SK-N-SH (cell line): Measurements from ENCODE around the gene FRZB. TPM values are rescaled to one million over a fixed set of nuclear protein-coding genes. Genes with fewer than 3 reads are reported as not detected.

ENCODE experiments used
- CTCF ChIA-PET: fragments of 300-600, 350-600 bp; formaldehyde crosslinking; extraction: SDS; loops from one replicate; lab custom pipeline; 2021; lab: Yijun Ruan, JAX
- POLR2A ChIA-PET: fragments of 350-600 bp; sonication (Branson Sonifier 250); formaldehyde crosslinking; extraction: SDS; loops from one replicate; lab custom pipeline; 2020; ENCODE audit warnings: antibody characterized with exemption, inconsistent platforms; lab: Yijun Ruan, JAX
- DNase-seq: peaks from one replicate; pipeline ENCODE4 v3.0.0; 2012
- H2AFZ ChIP-seq: fragments of 200-600 bp; sonication (generic); 2 replicates; pipeline ENCODE4 v1.8.1; 2016; ENCODE audit warnings: antibody characterized with exemption, mild to moderate bottlenecking, low read depth
- H3F3A ChIP-seq: fragments of 200-600 bp; sonication (generic); replicated peaks from 2 replicates; pipeline ENCODE3; 2016; ENCODE audit warnings: antibody characterized with exemption, mild to moderate bottlenecking; ENCODE audit not compliant: insufficient read depth
- H3K27ac ChIP-seq, 2 experiments: fragments of 200-500 bp in 1 of 2; fragments of 200-600 bp in 1 of 2; sonication (Bioruptor generic) in 1 of 2; sonication (generic), shearing (Covaris generic) in 1 of 2; 2 replicates each; pipeline versions ENCODE4 v1.5.1 to v1.6.1; 2014 to 2016; ENCODE audit warnings: low read depth in 2 of 2, inconsistent platforms in 1 of 2, low read length in 1 of 2, mild to moderate bottlenecking in 1 of 2, mixed read lengths in 1 of 2
- H3K27me3 ChIP-seq: fragments of 200-600 bp; sonication (generic), shearing (Covaris generic); 2 replicates; pipeline ENCODE4 v1.6.1; 2016; ENCODE audit warnings: mixed run types; ENCODE audit not compliant: insufficient read depth
- H3K36me3 ChIP-seq, 2 experiments: fragments of 200-500 bp in 1 of 2; fragments of 200-600 bp in 1 of 2; sonication (Bioruptor generic) in 1 of 2; sonication (generic) in 1 of 2; replicated peaks in 1 of 2; 2 replicates each; pipeline versions ENCODE3 to v1.5.1; 2014 to 2016; ENCODE audit warnings: low read length in 1 of 2, mild to moderate bottlenecking in 1 of 2; ENCODE audit not compliant: insufficient read depth in 2 of 2, control insufficient read depth in 1 of 2
- H3K4me1 ChIP-seq, 2 experiments: fragments of 200-500 bp in 1 of 2; fragments of 200-600 bp in 1 of 2; sonication (Bioruptor generic) in 1 of 2; sonication (generic), shearing (Covaris generic) in 1 of 2; 2 replicates each; pipeline versions ENCODE4 v1.5.1 to v1.6.1; 2014 to 2016; ENCODE audit warnings: low read depth in 1 of 2, low read length in 1 of 2, mixed run types in 1 of 2; ENCODE audit not compliant: insufficient read depth in 2 of 2, control insufficient read depth in 1 of 2
- H3K4me2 ChIP-seq: fragments of 200-600 bp; sonication (generic), shearing (Covaris generic); 2 replicates; pipeline ENCODE4 v1.6.1; 2017; ENCODE audit warnings: mixed run types
- H3K4me3 ChIP-seq, 2 experiments: fragments of 200-500 bp in 1 of 2; fragments of 200-600 bp in 1 of 2; sonication (Bioruptor generic) in 1 of 2; sonication (generic), shearing (Covaris generic) in 1 of 2; 2 replicates each; pipeline versions ENCODE4 v1.5.1 to v1.8.1; 2014 to 2016; ENCODE audit warnings: low read depth in 2 of 2, inconsistent platforms in 1 of 2, low read length in 1 of 2, mild to moderate bottlenecking in 1 of 2, mixed read lengths in 1 of 2, moderate library complexity in 1 of 2
- H3K79me2 ChIP-seq: fragments of 200-600 bp; sonication (generic); 2 replicates; pipeline ENCODE4 v1.8.1; 2017; ENCODE audit warnings: mild to moderate bottlenecking; ENCODE audit not compliant: insufficient read depth
- H3K9ac ChIP-seq: fragments of 200-600 bp; sonication (generic); 2 replicates; pipeline ENCODE4 v1.6.1; 2017; ENCODE audit warnings: mixed run types
- H3K9me2 ChIP-seq: fragments of 200-600 bp; sonication (generic); 2 replicates; pipeline ENCODE4 v1.6.1; 2017; ENCODE audit warnings: mixed run types
- H3K9me3 ChIP-seq: fragments of 200-600 bp; sonication (generic); 2 replicates; pipeline ENCODE4 v1.6.1; 2017; ENCODE audit warnings: mixed run types, mild to moderate bottlenecking, moderate library complexity
- H4K20me1 ChIP-seq: fragments of 200-600 bp; sonication (generic); 2 replicates; pipeline ENCODE4 v1.6.1; 2017; ENCODE audit warnings: mild to moderate bottlenecking, mixed run types; ENCODE audit not compliant: insufficient read depth
- CHD2 ChIP-seq: fragments of 150-350 bp; IDR thresholded peaks from 2 replicates; pipeline ENCODE4 v1.6.1; 2018; ENCODE audit warnings: low read length; ENCODE audit not compliant: partially characterized antibody
- EP300 ChIP-seq, 2 experiments: IDR thresholded peaks; 2 replicates each; pipeline versions ENCODE4 v1.4.0 to v1.6.1; 2012; ENCODE audit warnings: borderline replicate concordance in 1 of 2, low read depth in 1 of 2, low read length in 1 of 2
- FOSL2 ChIP-seq: IDR thresholded peaks from 2 replicates; pipeline ENCODE4 v1.4.0; 2012; ENCODE audit warnings: low read depth, mild to moderate bottlenecking, moderate library complexity, borderline replicate concordance
- FOXJ3 ChIP-seq: sonication (generic); formaldehyde crosslinking; IDR thresholded peaks from 2 replicates; pipeline ENCODE4 v1.5.1; 2020; ENCODE audit warnings: mild to moderate bottlenecking, missing genetic modification reagents
- FOXM1 ChIP-seq: IDR thresholded peaks from 2 replicates; pipeline ENCODE4 v1.4.0; 2012; ENCODE audit warnings: low read depth, mild to moderate bottlenecking
- GABPA ChIP-seq: IDR thresholded peaks from 2 replicates; pipeline ENCODE4 v1.4.0; 2012; ENCODE audit warnings: low read depth, mild to moderate bottlenecking
- GATA2 ChIP-seq: sonication (generic); formaldehyde crosslinking; IDR thresholded peaks from 2 replicates; pipeline ENCODE4 v1.5.0; 2020; ENCODE audit warnings: mild to moderate bottlenecking, missing genetic modification reagents
- IRF3 ChIP-seq: fragments of 150-350 bp; IDR thresholded peaks from 2 replicates; pipeline ENCODE4 v1.6.1; 2016; ENCODE audit warnings: mild to moderate bottlenecking, low read depth, low read length
- JUND ChIP-seq: IDR thresholded peaks from 2 replicates; pipeline ENCODE4 v1.4.0; 2012
- MEF2A ChIP-seq: IDR thresholded peaks from 2 replicates; pipeline ENCODE4 v1.4.0; 2012; ENCODE audit warnings: low read depth, borderline replicate concordance
- MXI1 ChIP-seq: IDR thresholded peaks from 2 replicates; pipeline ENCODE4 v1.6.1; 2012; ENCODE audit warnings: mild to moderate bottlenecking, low read depth, low read length, improper control_type of control experiment
- NRF1 ChIP-seq: IDR thresholded peaks from 2 replicates; pipeline ENCODE4 v1.6.1; 2012; ENCODE audit warnings: low read depth, mild to moderate bottlenecking, low read length
- RAD21 ChIP-seq: IDR thresholded peaks from 2 replicates; pipeline ENCODE4 v1.6.1; 2012; ENCODE audit warnings: mild to moderate bottlenecking, low read length
- RFX5 ChIP-seq: IDR thresholded peaks from 2 replicates; pipeline ENCODE4 v1.6.1; 2012; ENCODE audit warnings: mild to moderate bottlenecking, improper control_type of control experiment, low read length
- RXRA ChIP-seq: IDR thresholded peaks from 2 replicates; pipeline ENCODE4 v1.4.0; 2012; ENCODE audit warnings: low read depth, mild to moderate bottlenecking, borderline replicate concordance
- SIN3A ChIP-seq: IDR thresholded peaks from 2 replicates; pipeline ENCODE4 v1.6.1; 2012; ENCODE audit warnings: low read depth, mild to moderate bottlenecking, low read length, moderate library complexity, borderline replicate concordance
- TCF12 ChIP-seq: IDR thresholded peaks from 2 replicates; pipeline ENCODE4 v1.4.0; 2012
- TEAD4 ChIP-seq: IDR thresholded peaks from 2 replicates; pipeline ENCODE4 v1.4.0; 2012; ENCODE audit warnings: mild to moderate bottlenecking, borderline replicate concordance; ENCODE audit not compliant: insufficient read depth
- YY1 ChIP-seq: IDR thresholded peaks from 2 replicates; pipeline ENCODE4 v1.4.0; 2012; ENCODE audit warnings: low read depth, mild to moderate bottlenecking
- ZBTB33 ChIP-seq: IDR thresholded peaks from 2 replicates; pipeline ENCODE4 v1.4.0; 2012; ENCODE audit warnings: low read depth, borderline replicate concordance
- WGBS: methylation state at CpG from one replicate; pipeline ENCODE4 v1.1.6; 2017; ENCODE audit warnings: low lambda C conversion rate; 5-methylcytosine and 5-hydroxymethylcytosine counted together
- polyA plus RNA-seq, 3 experiments: library from polyadenylated mRNA; depleted of rRNA; stranded (reverse); fragments of >200 nt; gene quantifications; 2 replicates each; pipeline ENCODE4 v1.2.3, GENCODE V29; 2012
- TF ChIP-seq, protein P1 (sequence below): IDR thresholded peaks from 2 replicates; pipeline ENCODE4 v1.6.1; 2012; ENCODE audit warnings: mild to moderate bottlenecking, low read depth, low read length, moderate library complexity
- TF ChIP-seq, protein P2 (sequence below): fragments of 150-350 bp; IDR thresholded peaks from 2 replicates; pipeline ENCODE4 v1.6.1; 2017; ENCODE audit warnings: antibody characterized with exemption, low read length, low read depth, borderline replicate concordance

The FRZB gene
- polyA plus RNA-seq, 1 of the 3 experiments (the other 2 are of a cell fraction): 3.5 TPM

- ChIA-PET CTCF (no interaction called here), POLR2A (no interaction called here)
- peak overlapping the region; percentile 35; the same call in 1 of the 2 replicates for H2AFZ ChIP-seq
- H3K27ac ChIP-seq: no peak overlapping the region
- 86% methylated on average over 3 of the region's 3 CpGs for WGBS
- DNase-seq: no peak
- TF ChIP-seq EP300 (IDR thresholded peaks at IDR 0.05; ENCODE audit: borderline replicate concordance in 1 of 2, low read depth in 1 of 2, low read length in 1 of 2) (no peak), TCF12 (no peak), ZBTB33 (no peak), MXI1 (no peak), MEF2A (no peak), FOXJ3 (CRISPR knock-in tag) (no peak), SIN3A (no peak), NRF1 (no peak), RAD21 (no peak), JUND (no peak)
- H4K20me1 ChIP-seq: no peaks in the 10 kb centered on the region
- no peak overlapping the region for H3K9ac ChIP-seq
- peaks cover 0 to 10% of the 10 kb centered on the region in 2 experiments; a peak in 1 of 4 replicates for H3K4me1 ChIP-seq
- H3K4me3 ChIP-seq: no peak overlapping the region
- H3K36me3 ChIP-seq: no peaks in the 10 kb centered on the region
- H3K79me2 ChIP-seq: no peaks in the 10 kb centered on the region
- H3K9me3 ChIP-seq: no peaks in the 10 kb centered on the region; the same call in 1 of the 2 replicates
- no peak overlapping the region for H3K4me2 ChIP-seq
- H3K9me2 ChIP-seq: no peaks in the 10 kb centered on the region
- H3F3A ChIP-seq: no peaks in the 10 kb centered on the region
- H3K27me3 ChIP-seq: no peaks in the 10 kb centered on the region
Observed at GRCh38 chr2:182890773-182891378, 24.4 kb upstream of the FRZB start.

GRCh38 chr2:182890305-182890704, 23.9 kb upstream of the FRZB start:
- Histone ChIP-seq H3K9me3 (no peaks in the 10 kb centered on the region; the same call in 1 of the 2 replicates), H3K9ac (no peak overlapping the region), H2AFZ (no peak overlapping the region), H3F3A (no peaks in the 10 kb centered on the region), H4K20me1 (no peaks in the 10 kb centered on the region), H3K36me3 (no peaks in the 10 kb centered on the region), H3K9me2 (no peaks in the 10 kb centered on the region), H3K27ac (no peak overlapping the region), H3K4me2 (no peak overlapping the region), H3K79me2 (no peaks in the 10 kb centered on the region), H3K4me1 (peaks cover 0 to 10% of the 10 kb centered on the region in 2 experiments; a peak in 1 of 4 replicates), H3K4me3 (no peak overlapping the region), H3K27me3 (no peaks in the 10 kb centered on the region)
- ChIA-PET POLR2A (no interaction called here), CTCF (no interaction called here)
- no peak for DNase-seq
- WGBS: 82% methylated on average over 7 of the region's 7 CpGs
- TF ChIP-seq FOSL2 (no peak), FOXJ3 (CRISPR knock-in tag) (no peak), IRF3 (no peak), GATA2 (CRISPR knock-in tag) (no peak), RFX5 (no peak), FOXM1 (no peak), TEAD4 (no peak), CHD2 (no peak), GABPA (no peak), SIN3A (no peak), NRF1 (no peak), RXRA (no peak), TCF12 (no peak), YY1 (no peak)
- TF ChIP-seq, protein P1, sequence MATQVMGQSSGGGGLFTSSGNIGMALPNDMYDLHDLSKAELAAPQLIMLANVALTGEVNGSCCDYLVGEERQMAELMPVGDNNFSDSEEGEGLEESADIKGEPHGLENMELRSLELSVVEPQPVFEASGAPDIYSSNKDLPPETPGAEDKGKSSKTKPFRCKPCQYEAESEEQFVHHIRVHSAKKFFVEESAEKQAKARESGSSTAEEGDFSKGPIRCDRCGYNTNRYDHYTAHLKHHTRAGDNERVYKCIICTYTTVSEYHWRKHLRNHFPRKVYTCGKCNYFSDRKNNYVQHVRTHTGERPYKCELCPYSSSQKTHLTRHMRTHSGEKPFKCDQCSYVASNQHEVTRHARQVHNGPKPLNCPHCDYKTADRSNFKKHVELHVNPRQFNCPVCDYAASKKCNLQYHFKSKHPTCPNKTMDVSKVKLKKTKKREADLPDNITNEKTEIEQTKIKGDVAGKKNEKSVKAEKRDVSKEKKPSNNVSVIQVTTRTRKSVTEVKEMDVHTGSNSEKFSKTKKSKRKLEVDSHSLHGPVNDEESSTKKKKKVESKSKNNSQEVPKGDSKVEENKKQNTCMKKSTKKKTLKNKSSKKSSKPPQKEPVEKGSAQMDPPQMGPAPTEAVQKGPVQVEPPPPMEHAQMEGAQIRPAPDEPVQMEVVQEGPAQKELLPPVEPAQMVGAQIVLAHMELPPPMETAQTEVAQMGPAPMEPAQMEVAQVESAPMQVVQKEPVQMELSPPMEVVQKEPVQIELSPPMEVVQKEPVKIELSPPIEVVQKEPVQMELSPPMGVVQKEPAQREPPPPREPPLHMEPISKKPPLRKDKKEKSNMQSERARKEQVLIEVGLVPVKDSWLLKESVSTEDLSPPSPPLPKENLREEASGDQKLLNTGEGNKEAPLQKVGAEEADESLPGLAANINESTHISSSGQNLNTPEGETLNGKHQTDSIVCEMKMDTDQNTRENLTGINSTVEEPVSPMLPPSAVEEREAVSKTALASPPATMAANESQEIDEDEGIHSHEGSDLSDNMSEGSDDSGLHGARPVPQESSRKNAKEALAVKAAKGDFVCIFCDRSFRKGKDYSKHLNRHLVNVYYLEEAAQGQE: no peak
- TF ChIP-seq, protein P2, sequence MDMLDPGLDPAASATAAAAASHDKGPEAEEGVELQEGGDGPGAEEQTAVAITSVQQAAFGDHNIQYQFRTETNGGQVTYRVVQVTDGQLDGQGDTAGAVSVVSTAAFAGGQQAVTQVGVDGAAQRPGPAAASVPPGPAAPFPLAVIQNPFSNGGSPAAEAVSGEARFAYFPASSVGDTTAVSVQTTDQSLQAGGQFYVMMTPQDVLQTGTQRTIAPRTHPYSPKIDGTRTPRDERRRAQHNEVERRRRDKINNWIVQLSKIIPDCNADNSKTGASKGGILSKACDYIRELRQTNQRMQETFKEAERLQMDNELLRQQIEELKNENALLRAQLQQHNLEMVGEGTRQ: no peak
